Keratinocyte (primary cell): Measurements from ENCODE around the gene USP35. TPM values are rescaled to one million over a fixed set of nuclear protein-coding genes. Genes with fewer than 3 reads are reported as not detected.

ENCODE experiments used
- DNase-seq: peaks from one replicate; pipeline ENCODE4 v3.0.0-alpha.2; 2011; ENCODE audit warnings: low read depth, missing footprints, low spot score
- FAIRE-seq: peaks from 2 replicates; lab custom pipeline; 2011; peaks lifted over from hg19 to GRCh38; lab: Jason Lieb, UNC
- H2AFZ ChIP-seq: 2 replicates; pipeline ENCODE4 v1.6.0; 2012; ENCODE audit warnings: low read length, control low read depth, inconsistent platforms; ENCODE audit not compliant: control insufficient read depth
- H3K27ac ChIP-seq: 2 replicates; pipeline ENCODE4 v1.5.1; 2011; ENCODE audit warnings: low read length; ENCODE audit not compliant: control insufficient read depth, insufficient read depth
- H3K27me3 ChIP-seq: 3 replicates; pipeline ENCODE4 v1.6.0; 2011; ENCODE audit warnings: low read length; ENCODE audit not compliant: control insufficient read depth, insufficient read depth; ENCODE audit errors: extremely low read depth
- H3K36me3 ChIP-seq, 2 experiments: 2 replicates in 1 of 2; 3 replicates in 1 of 2; pipeline ENCODE4 v1.5.1; 2011; ENCODE audit warnings: low read length in 2 of 2, mild to moderate bottlenecking in 1 of 2; ENCODE audit not compliant: control insufficient read depth in 2 of 2, insufficient read depth in 2 of 2; ENCODE audit errors: extremely low read depth in 1 of 2
- H3K4me1 ChIP-seq: 3 replicates; pipeline ENCODE4 v1.5.1; 2011; ENCODE audit warnings: low read length; ENCODE audit not compliant: control insufficient read depth, insufficient read depth; ENCODE audit errors: extremely low read depth
- H3K4me2 ChIP-seq: 3 replicates; pipeline ENCODE4 v1.6.0; 2011; ENCODE audit warnings: low read depth, low read length; ENCODE audit not compliant: control insufficient read depth, insufficient read depth; ENCODE audit errors: extremely low read depth
- H3K4me3 ChIP-seq, 3 experiments: fragments of 200-600 bp in 1 of 3; sonication (generic) in 1 of 3; 2 replicates in 2 of 3; 3 replicates in 1 of 3; pipeline ENCODE4 v1.5.1; 2011 to 2016; ENCODE audit warnings: low read length in 3 of 3, mild to moderate bottlenecking in 3 of 3, control low read depth in 2 of 3, inconsistent platforms in 1 of 3, low read depth in 1 of 3, mixed read lengths in 1 of 3, mixed run types in 1 of 3, moderate library complexity in 1 of 3; ENCODE audit not compliant: control insufficient read depth in 2 of 3, insufficient read depth in 2 of 3; ENCODE audit errors: extremely low read depth in 1 of 3
- H3K79me2 ChIP-seq: 2 replicates; pipeline ENCODE4 v1.6.0; 2012; ENCODE audit warnings: low read length; ENCODE audit not compliant: control insufficient read depth, insufficient read depth
- H3K9ac ChIP-seq: 3 replicates; pipeline ENCODE4 v1.6.0; 2011; ENCODE audit warnings: low read length; ENCODE audit not compliant: control insufficient read depth, insufficient read depth; ENCODE audit errors: extremely low read depth
- H3K9me1 ChIP-seq: 3 replicates; pipeline ENCODE4 v1.6.0; 2011; ENCODE audit warnings: low read length; ENCODE audit not compliant: control insufficient read depth, insufficient read depth; ENCODE audit errors: extremely low read depth
- H3K9me3 ChIP-seq: 2 replicates; pipeline ENCODE4 v1.5.1; 2012; ENCODE audit warnings: low read depth, low read length; ENCODE audit not compliant: control insufficient read depth
- H4K20me1 ChIP-seq: 3 replicates; pipeline ENCODE4 v1.6.0; 2011; ENCODE audit warnings: low read length; ENCODE audit not compliant: control insufficient read depth, insufficient read depth; ENCODE audit errors: extremely low read depth
- EZH2 ChIP-seq: IDR thresholded peaks from one replicate; pipeline ENCODE4 v1.6.1; 2012; ENCODE audit warnings: inconsistent platforms, mild to moderate bottlenecking, low read length, moderate library complexity
- dilution Hi-C: fragments of 300-500 bp; cut with MboI; formaldehyde crosslinking; loops from one replicate; pipeline ENCODE4 v1.7.0; 2020; ENCODE audit warnings: low sequenced_read_pairs; ENCODE audit not compliant: extremely low pct_ligation_motif_present
- polyA plus RNA-seq, 5 experiments: library from polyadenylated mRNA; depleted of rRNA in 3 of 5; stranded (reverse) in 3 of 5; stranded (forward) in 1 of 5; unstranded in 1 of 5; fragments of >200 nt; gene quantifications; 1 replicate in 1 of 5; 2 replicates in 3 of 5; 3 replicates in 1 of 5; pipeline versions ENCODE4 v1.2.1 to v1.2.3, GENCODE V29; 2011 to 2012; ENCODE audit warnings: missing spikeins in 2 of 5, low read depth in 1 of 5, low replicate concordance in 1 of 5
- TF ChIP-seq, protein P1 (sequence below), 3 experiments: IDR thresholded peaks in 1 of 3; conservative IDR thresholded peaks in 1 of 3; optimal IDR thresholded peaks in 1 of 3; 2 replicates in 2 of 3; 3 replicates in 1 of 3; pipeline versions ENCODE3 to v1.5.1; 2011; ENCODE audit warnings: low read length in 3 of 3, mild to moderate bottlenecking in 3 of 3, moderate library complexity in 2 of 3, control low read depth in 1 of 3, inconsistent platforms in 1 of 3; ENCODE audit not compliant: insufficient read depth in 2 of 3; ENCODE audit errors: extremely low read depth in 1 of 3

The USP35 gene
- polyA plus RNA-seq, 1 donor (not counting 4 experiments of a cell fraction or from before 2014, with no cell fraction given) = 5.0 TPM

DNA sequence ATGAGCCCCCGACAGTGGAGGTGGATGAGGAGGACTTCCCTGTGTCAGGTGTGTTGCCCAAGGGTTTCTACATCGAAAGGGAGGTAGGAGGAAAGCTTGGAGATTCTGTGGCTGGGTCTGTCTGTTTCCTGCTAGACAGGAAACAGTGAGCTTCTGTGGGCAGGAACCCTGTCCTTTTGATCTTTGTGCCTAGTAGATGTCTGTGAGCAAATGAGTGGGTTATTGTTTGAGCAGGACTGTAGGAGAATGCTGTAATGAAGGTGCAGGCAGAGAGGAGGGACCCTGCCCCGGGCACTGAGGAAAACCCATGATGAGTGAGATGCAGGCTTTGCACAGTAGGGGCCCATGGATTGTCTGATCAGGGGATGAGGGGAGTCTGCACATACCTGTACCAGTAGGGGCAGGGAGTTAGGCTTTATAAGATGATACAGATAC is 14.0 kb downstream of the USP35 start:
- no peaks in the 10 kb centered on the region for H3K79me2 ChIP-seq
- TF ChIP-seq, protein P1, sequence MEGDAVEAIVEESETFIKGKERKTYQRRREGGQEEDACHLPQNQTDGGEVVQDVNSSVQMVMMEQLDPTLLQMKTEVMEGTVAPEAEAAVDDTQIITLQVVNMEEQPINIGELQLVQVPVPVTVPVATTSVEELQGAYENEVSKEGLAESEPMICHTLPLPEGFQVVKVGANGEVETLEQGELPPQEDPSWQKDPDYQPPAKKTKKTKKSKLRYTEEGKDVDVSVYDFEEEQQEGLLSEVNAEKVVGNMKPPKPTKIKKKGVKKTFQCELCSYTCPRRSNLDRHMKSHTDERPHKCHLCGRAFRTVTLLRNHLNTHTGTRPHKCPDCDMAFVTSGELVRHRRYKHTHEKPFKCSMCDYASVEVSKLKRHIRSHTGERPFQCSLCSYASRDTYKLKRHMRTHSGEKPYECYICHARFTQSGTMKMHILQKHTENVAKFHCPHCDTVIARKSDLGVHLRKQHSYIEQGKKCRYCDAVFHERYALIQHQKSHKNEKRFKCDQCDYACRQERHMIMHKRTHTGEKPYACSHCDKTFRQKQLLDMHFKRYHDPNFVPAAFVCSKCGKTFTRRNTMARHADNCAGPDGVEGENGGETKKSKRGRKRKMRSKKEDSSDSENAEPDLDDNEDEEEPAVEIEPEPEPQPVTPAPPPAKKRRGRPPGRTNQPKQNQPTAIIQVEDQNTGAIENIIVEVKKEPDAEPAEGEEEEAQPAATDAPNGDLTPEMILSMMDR (optimal IDR thresholded peaks at IDR 0.05 in 1 of 3, IDR thresholded peaks at IDR 0.05 in 1 of 3, conservative IDR thresholded peaks at IDR 0.05 in 1 of 3; ENCODE audit: extremely low read depth in 1 of 3, insufficient read depth in 2 of 3, low read length in 3 of 3) = no peak
- TF ChIP-seq EZH2 = no peak
- H3K27ac ChIP-seq = no peak overlapping the region
- H3K4me2 ChIP-seq = no peak overlapping the region
- no peaks in the 10 kb centered on the region for H3K9me3 ChIP-seq
- H4K20me1 ChIP-seq = no peaks in the 10 kb centered on the region
- no peak overlapping the region for H3K9ac ChIP-seq
- DNase-seq = no peak
- no peak overlapping the region for H3K4me3 ChIP-seq
- H3K4me1 ChIP-seq = no peaks in the 10 kb centered on the region
- no peaks in the 10 kb centered on the region for H3K9me1 ChIP-seq
- no peaks in the 10 kb centered on the region for H3K27me3 ChIP-seq
- dilution Hi-C loops = no loop called here
- no peak for FAIRE-seq
- H3K36me3 ChIP-seq = peaks cover 0 to 30% of the 10 kb centered on the region in 2 experiments
- no peak overlapping the region for H2AFZ ChIP-seq

DNA sequence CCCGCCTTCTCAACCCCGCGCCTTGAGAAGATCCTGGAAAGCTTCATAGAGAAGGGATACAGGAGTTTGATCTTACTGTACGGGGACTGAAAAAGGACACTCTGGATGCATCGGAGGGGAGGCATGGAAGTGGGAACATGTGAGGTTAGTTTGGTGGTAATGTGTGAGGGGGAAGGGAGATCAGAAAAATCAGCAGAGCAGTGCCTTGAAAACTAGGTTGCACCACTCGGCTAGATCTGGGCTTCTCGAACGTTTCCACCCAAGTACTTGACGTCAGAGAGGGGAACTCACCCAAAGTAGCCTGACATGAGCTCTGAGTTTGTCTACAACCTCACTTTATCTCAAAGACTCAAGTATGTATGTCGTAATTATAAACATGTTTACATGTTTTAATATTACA is 14.5 kb downstream of the USP35 start:
- dilution Hi-C loops = no loop called here
- FAIRE-seq (no peak), DNase-seq (no peak)
- Histone ChIP-seq H3K4me3 (no peak overlapping the region), H3K4me2 (no peak overlapping the region), H3K4me1 (no peaks in the 10 kb centered on the region), H3K79me2 (no peaks in the 10 kb centered on the region), H3K9ac (no peak overlapping the region), H3K27me3 (no peaks in the 10 kb centered on the region), H3K9me1 (no peaks in the 10 kb centered on the region), H3K9me3 (no peaks in the 10 kb centered on the region), H2AFZ (no peak overlapping the region), H3K27ac (no peak overlapping the region), H3K36me3 (peaks cover 0 to 26% of the 10 kb centered on the region in 2 experiments), H4K20me1 (no peaks in the 10 kb centered on the region)
- no peak for TF ChIP-seq EZH2

DNA sequence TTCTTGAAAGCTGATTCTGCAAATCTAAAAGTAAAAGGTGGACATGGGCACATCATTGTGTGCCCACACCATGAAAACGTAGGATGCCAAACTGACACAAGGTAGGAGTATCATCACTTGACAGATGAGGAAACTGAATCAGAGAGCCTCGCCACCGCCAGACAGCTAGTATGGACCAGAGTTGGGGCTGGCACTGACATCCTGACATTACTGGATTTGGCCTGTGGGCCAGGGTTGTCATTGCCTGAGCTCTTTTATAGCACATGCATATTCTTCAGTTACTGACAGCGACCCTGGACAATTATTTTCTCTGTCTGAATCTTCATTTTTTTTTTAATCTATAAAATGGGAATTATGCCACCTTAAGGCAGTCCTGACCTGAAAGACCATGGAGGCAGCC is 16.5 kb downstream of the USP35 start:
- H3K27me3 ChIP-seq = no peaks in the 10 kb centered on the region
- no peak overlapping the region for H3K4me2 ChIP-seq
- no peak overlapping the region for H3K27ac ChIP-seq
- H3K79me2 ChIP-seq = no peaks in the 10 kb centered on the region
- H3K4me1 ChIP-seq = no peaks in the 10 kb centered on the region
- H3K9ac ChIP-seq = no peak overlapping the region
- H2AFZ ChIP-seq = no peak overlapping the region
- dilution Hi-C loops = no loop called here
- no peaks in the 10 kb centered on the region for H3K9me3 ChIP-seq
- no peak for DNase-seq
- H4K20me1 ChIP-seq = no peaks in the 10 kb centered on the region
- FAIRE-seq = no peak
- peaks cover 5 to 16% of the 10 kb centered on the region in 2 experiments for H3K36me3 ChIP-seq
- H3K4me3 ChIP-seq = no peak overlapping the region
- no peak for TF ChIP-seq EZH2
- TF ChIP-seq, protein P1 (optimal IDR thresholded peaks at IDR 0.05 in 1 of 3, IDR thresholded peaks at IDR 0.05 in 1 of 3, conservative IDR thresholded peaks at IDR 0.05 in 1 of 3; ENCODE audit: extremely low read depth in 1 of 3, insufficient read depth in 2 of 3, low read length in 3 of 3) = no peak
- H3K9me1 ChIP-seq = no peaks in the 10 kb centered on the region
